ENCODE measurements around the gene TBL1X. TPM values are rescaled to one million over a fixed set of nuclear protein-coding genes. Genes with fewer than 3 reads are reported as not detected.
"Not testable (repeated sequence)": the region's sequence is repeated elsewhere in the genome, so short reads cannot be mapped to it uniquely, and the experiment has no call there.

The TBL1X gene
- total and polyA plus RNA-seq, 8 donors = 4.7 to 53.1 (median 9.5) TPM

DNA sequence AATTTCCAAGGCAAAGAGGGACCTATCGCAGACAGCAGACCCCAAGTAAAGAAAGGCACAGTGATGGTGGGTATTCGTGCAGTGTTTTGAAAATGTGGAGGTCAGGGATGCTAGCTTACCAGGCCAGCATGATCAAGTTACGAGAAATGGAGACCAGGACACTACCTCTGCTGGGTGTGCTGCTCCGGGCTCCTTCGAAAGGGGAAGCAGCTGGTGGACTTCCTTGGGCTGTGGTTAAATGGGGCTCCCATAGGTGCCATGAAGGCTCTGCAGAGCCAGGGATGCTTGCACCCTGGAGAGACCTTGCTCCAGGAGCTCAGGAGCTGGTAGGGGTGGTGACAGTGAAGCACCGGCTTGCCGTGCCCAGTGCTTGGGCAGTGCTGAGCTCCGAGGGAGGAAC is 68.8 kb downstream of the TBL1X start:
- no peak for TF ChIP-seq POLR2AphosphoS5 (IDR thresholded peaks at IDR 0.05)
- TF ChIP-seq EP300 (IDR thresholded peaks at IDR 0.05) = no peak
- TF ChIP-seq, protein P1, sequence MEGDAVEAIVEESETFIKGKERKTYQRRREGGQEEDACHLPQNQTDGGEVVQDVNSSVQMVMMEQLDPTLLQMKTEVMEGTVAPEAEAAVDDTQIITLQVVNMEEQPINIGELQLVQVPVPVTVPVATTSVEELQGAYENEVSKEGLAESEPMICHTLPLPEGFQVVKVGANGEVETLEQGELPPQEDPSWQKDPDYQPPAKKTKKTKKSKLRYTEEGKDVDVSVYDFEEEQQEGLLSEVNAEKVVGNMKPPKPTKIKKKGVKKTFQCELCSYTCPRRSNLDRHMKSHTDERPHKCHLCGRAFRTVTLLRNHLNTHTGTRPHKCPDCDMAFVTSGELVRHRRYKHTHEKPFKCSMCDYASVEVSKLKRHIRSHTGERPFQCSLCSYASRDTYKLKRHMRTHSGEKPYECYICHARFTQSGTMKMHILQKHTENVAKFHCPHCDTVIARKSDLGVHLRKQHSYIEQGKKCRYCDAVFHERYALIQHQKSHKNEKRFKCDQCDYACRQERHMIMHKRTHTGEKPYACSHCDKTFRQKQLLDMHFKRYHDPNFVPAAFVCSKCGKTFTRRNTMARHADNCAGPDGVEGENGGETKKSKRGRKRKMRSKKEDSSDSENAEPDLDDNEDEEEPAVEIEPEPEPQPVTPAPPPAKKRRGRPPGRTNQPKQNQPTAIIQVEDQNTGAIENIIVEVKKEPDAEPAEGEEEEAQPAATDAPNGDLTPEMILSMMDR (IDR thresholded peaks at IDR 0.05) = no peak
- TF ChIP-seq POLR2A (IDR thresholded peaks at IDR 0.05) = no peak
- Histone ChIP-seq H3K9me3 (no peaks in the 10 kb centered on the region), H3K36me3 (no peaks in the 10 kb centered on the region), H3K27me3 (no peaks in the 10 kb centered on the region), H3K4me1 (peaks cover 0 to 16% (median 7%) of the 10 kb centered on the region in 4 donors), H3K27ac (no peak overlapping the region), H3K4me3 (no peak overlapping the region)
- 79 to 93% (median 89%) methylated on average over 3 to 8 of the region's 8 CpGs for WGBS, 5 donors
- intact Hi-C loops (cut with DNase I; ENCODE audit: low total_unique reads) = no loop called here
- DNase-seq = no peak

DNA sequence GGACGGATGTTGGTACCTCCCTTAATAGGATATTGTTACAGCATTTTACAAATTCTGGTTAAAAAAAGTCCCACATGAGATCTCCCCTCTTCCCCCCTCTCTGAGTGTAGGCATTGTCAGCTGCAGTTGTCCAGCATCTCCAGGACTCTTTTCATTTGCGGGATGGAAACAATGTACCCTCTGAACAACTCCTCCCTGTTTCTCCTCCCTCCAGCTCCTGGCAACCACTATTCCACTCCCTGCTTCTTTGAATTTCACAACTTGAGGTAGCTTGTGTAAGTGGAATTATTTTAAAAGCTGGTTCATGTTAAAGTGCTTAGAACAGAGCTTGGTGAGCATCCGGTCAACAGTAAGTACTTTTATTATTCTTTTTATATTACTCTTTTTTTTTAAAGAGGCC is 69.8 kb downstream of the TBL1X start:
- Histone ChIP-seq H3K27ac (no peak overlapping the region), H3K9me3 (no peaks in the 10 kb centered on the region), H3K4me1 (peaks cover 0 to 19% (median 8%) of the 10 kb centered on the region in 4 donors), H3K27me3 (no peaks in the 10 kb centered on the region), H3K36me3 (no peaks in the 10 kb centered on the region), H3K4me3 (no peak overlapping the region)
- DNase-seq = no peak
- TF ChIP-seq, protein P1 (IDR thresholded peaks at IDR 0.05) = no peak
- no peak for TF ChIP-seq EP300 (IDR thresholded peaks at IDR 0.05)
- no peak for TF ChIP-seq POLR2A (IDR thresholded peaks at IDR 0.05)
- no peak for TF ChIP-seq POLR2AphosphoS5 (IDR thresholded peaks at IDR 0.05)
- intact Hi-C loops (cut with DNase I; ENCODE audit: low total_unique reads) = no loop called here
- 37 to 55% (median 52%) methylated on average over 3 of the region's 3 CpGs for WGBS, 5 donors

DNA sequence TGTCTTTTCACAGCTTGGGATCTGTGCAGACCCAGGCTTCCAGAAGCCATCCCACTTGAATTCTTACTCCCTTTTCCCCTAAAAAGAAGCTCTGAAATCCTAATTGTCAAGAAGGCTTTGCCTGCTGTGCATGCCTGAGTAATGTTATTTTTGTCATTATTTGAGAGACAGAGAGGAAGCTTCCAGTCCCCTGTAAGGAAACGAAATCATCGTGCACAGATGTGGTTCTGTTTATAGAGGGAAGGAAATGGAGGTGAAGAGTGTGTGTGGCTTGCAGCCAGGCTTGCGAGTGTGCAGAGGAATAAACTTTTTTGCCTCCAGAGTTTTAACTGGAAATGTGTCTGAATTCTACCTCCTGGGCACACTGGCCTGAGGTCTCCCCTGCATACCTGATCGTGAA is 70.2 kb downstream of the TBL1X start:
- WGBS, 5 donors = 46 to 58% (median 48%) methylated on average over 4 of the region's 4 CpGs
- DNase-seq = no peak
- Histone ChIP-seq H3K4me1 (peaks cover 0 to 23% (median 8%) of the 10 kb centered on the region in 4 donors), H3K27ac (no peak overlapping the region), H3K4me3 (no peak overlapping the region), H3K9me3 (no peaks in the 10 kb centered on the region), H3K36me3 (no peaks in the 10 kb centered on the region), H3K27me3 (no peaks in the 10 kb centered on the region)
- no peak for TF ChIP-seq POLR2A (IDR thresholded peaks at IDR 0.05)
- intact Hi-C loops (cut with DNase I; ENCODE audit: low total_unique reads) = no loop called here

DNA sequence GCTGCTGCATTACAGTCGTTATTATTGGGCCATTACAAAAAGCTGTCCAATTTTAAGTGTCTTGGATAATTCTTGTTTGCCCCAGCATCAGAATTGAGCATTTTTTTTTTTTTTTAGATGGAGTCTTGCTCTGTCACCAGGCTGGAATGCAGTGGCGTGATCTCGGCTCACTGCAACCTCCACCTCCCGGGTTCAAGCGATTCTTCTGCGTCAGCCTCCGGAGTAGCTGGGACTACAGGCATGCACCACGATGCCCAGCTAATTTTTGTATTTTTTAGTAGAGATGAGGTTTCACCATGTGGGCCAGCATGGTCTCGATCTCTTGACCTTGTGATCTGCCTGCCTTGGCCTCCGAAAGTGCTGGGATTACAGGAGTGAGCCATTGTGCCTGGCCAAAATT is 71.3 kb downstream of the TBL1X start:
- H3K27me3 ChIP-seq; H3K36me3 ChIP-seq; H3K9me3 ChIP-seq; H3K27ac ChIP-seq; H3K4me3 ChIP-seq; DNase-seq; intact Hi-C loops (cut with DNase I; ENCODE audit: low total_unique reads): not testable (repeated sequence)
- 84 to 94% (median 90%) methylated on average over 9 to 10 of the region's 10 CpGs for WGBS, 5 donors
- H3K4me1 ChIP-seq = peaks cover 0 to 18% (median 5%) of the 10 kb centered on the region in 4 donors

DNA sequence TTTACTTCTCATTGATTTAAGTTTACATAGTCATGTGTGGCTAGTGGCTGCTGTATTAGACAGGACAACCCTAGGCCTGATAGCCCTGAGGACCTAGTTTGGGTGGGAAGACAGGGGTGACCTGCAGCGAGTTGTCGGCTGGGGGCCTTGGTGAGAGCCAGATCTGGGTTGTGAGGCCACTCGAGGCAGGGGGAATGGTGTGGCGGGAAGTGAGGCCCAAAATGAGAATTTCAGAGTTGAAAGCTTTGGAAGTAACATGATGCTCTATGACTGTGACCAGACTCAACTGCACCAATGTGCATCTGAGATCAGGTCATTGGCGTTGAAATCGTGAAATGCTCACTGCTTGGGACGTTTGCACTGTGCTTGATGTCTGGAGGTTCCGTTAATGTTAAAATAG is 72.9 kb downstream of the TBL1X start:
- no peak overlapping the region for H3K27ac ChIP-seq
- 87 to 97% (median 88%) methylated on average over 8 of the region's 8 CpGs for WGBS, 5 donors
- H3K27me3 ChIP-seq = no peaks in the 10 kb centered on the region
- H3K4me1 ChIP-seq = peaks cover 0 to 18% (median 6%) of the 10 kb centered on the region in 4 donors
- intact Hi-C loops (cut with DNase I; ENCODE audit: low total_unique reads) = no loop called here
- no peaks in the 10 kb centered on the region for H3K9me3 ChIP-seq
- H3K36me3 ChIP-seq = no peaks in the 10 kb centered on the region
- H3K4me3 ChIP-seq = no peak overlapping the region
- no peak for TF ChIP-seq POLR2AphosphoS5 (IDR thresholded peaks at IDR 0.05)
- TF ChIP-seq, protein P1 (IDR thresholded peaks at IDR 0.05) = no peak
- no peak for TF ChIP-seq EP300 (IDR thresholded peaks at IDR 0.05)
- no peak for TF ChIP-seq POLR2A (IDR thresholded peaks at IDR 0.05)
- DNase-seq = no peak

Measured in stomach (tissue), 9 donors.